Osteoblast (primary cell): Measurements from ENCODE around the gene CDCA3. TPM values are rescaled to one million over a fixed set of nuclear protein-coding genes. Genes with fewer than 3 reads are reported as not detected.
A peak's percentile ranks its signal among the peaks of the same experiment; 100 is the strongest.

Experiments used
- DNase-seq: peaks from one replicate; pipeline ENCODE4 v3.0.0; 2011; ENCODE audit warnings: low spot score, mixed read lengths; ENCODE audit not compliant: insufficient read length; ENCODE audit errors: missing footprints
- H2AFZ ChIP-seq: 2 replicates; pipeline ENCODE4 v1.6.0; 2011; ENCODE audit warnings: mild to moderate bottlenecking, low read length
- H3K27ac ChIP-seq: 2 replicates; pipeline ENCODE4 v1.5.1; 2011; ENCODE audit warnings: mild to moderate bottlenecking, low read depth, low read length, moderate library complexity
- H3K27me3 ChIP-seq: 2 replicates; pipeline ENCODE4 v1.6.0; 2012; ENCODE audit warnings: mild to moderate bottlenecking, control low read depth, inconsistent platforms, low read length, moderate library complexity; ENCODE audit not compliant: insufficient read depth
- H3K36me3 ChIP-seq: 2 replicates; pipeline ENCODE4 v1.5.1; 2011; ENCODE audit warnings: mild to moderate bottlenecking, low read length, control low read depth, moderate library complexity; ENCODE audit not compliant: insufficient read depth
- H3K4me1 ChIP-seq: 2 replicates; pipeline ENCODE4 v1.5.1; 2011; ENCODE audit warnings: mild to moderate bottlenecking, low read length, control low read depth, moderate library complexity; ENCODE audit not compliant: insufficient read depth
- H3K4me2 ChIP-seq: 2 replicates; pipeline ENCODE4 v1.6.0; 2011; ENCODE audit warnings: mild to moderate bottlenecking, low read length; ENCODE audit not compliant: insufficient read depth
- H3K4me3 ChIP-seq: fragments of 200-600 bp; sonication (generic); 3 replicates; pipeline ENCODE4 v1.5.1; 2012; ENCODE audit warnings: mild to moderate bottlenecking, low read length, inconsistent platforms; ENCODE audit not compliant: insufficient read depth
- H3K79me2 ChIP-seq: 2 replicates; pipeline ENCODE4 v1.6.0; 2012; ENCODE audit warnings: mild to moderate bottlenecking, low read length, control low read depth, inconsistent platforms; ENCODE audit not compliant: insufficient read depth
- H3K9me3 ChIP-seq: 2 replicates; pipeline ENCODE4 v1.5.1; 2011; ENCODE audit warnings: low read depth, low read length, control low read depth
- H4K20me1 ChIP-seq: 2 replicates; pipeline ENCODE4 v1.6.0; 2012; ENCODE audit warnings: mild to moderate bottlenecking, low read length, control low read depth; ENCODE audit not compliant: insufficient read depth
- CTCF ChIP-seq: IDR thresholded peaks from 2 replicates; pipeline ENCODE4 v1.5.1; 2011; ENCODE audit warnings: mild to moderate bottlenecking, low read depth, low read length, moderate library complexity; ENCODE audit errors: extremely low read depth
- total RNA-seq: library from RNA; depleted of rRNA; stranded (reverse); fragments of >200 nt; gene quantifications from 2 replicates; pipeline ENCODE4 v1.2.3, GENCODE V29; 2012

The CDCA3 gene
- total RNA-seq, 1 donor: 4.0 TPM

GRCh38 chr12:6868211-6869048 lies 17.3 kb upstream of the CDCA3 start:
- Histone ChIP-seq H3K27me3 (no peaks in the 10 kb centered on the region), H3K4me3 (peak overlapping the region; percentile 81), H3K4me1 (peaks cover 36% of the 10 kb centered on the region), H4K20me1 (peaks cover 42% of the 10 kb centered on the region), H3K9me3 (no peaks in the 10 kb centered on the region), H3K27ac (peak overlapping the region; percentile 70), H3K79me2 (peaks cover 53% of the 10 kb centered on the region), H2AFZ (no peak overlapping the region), H3K36me3 (peaks cover 39% of the 10 kb centered on the region), H3K4me2 (peak overlapping the region; percentile 94)
- TF ChIP-seq CTCF: no peak
- DNase-seq: peak; percentile 89

GRCh38 chr12:6867413-6868210 lies 16.5 kb upstream of the CDCA3 start, which contains the start of gene TPI1:
Gene TPI1, plus strand, starts transcription at chr12:6867531. Its CDS starts 36 bp downstream, at chr12:6867567.
- Histone ChIP-seq H3K36me3 (peaks cover 46% of the 10 kb centered on the region), H3K79me2 (peaks cover 50% of the 10 kb centered on the region)

GRCh38 chr12:6866920-6867412 lies 15.9 kb upstream of the CDCA3 start:
- Histone ChIP-seq H3K79me2 (peaks cover 44% of the 10 kb centered on the region), H3K36me3 (peaks cover 51% of the 10 kb centered on the region)
- DNase-seq: no peak

More at GRCh38 chr12:6867413-6868210, 16.5 kb upstream of the CDCA3 start, which contains the start of gene TPI1:
- peaks cover 42% of the 10 kb centered on the region for H4K20me1 ChIP-seq
- peak within 1 kb of the TSS; percentile 81 for H3K4me3 ChIP-seq
- H2AFZ ChIP-seq: peak within 1 kb of the TSS; percentile 76
- no peaks in the 10 kb centered on the region for H3K9me3 ChIP-seq
- no peaks in the 10 kb centered on the region for H3K27me3 ChIP-seq
- DNase-seq: peak; percentile 98
- H3K4me2 ChIP-seq: peak within 1 kb of the TSS; percentile 94
- H3K27ac ChIP-seq: peak within 1 kb of the TSS; percentile 70
- TF ChIP-seq CTCF: no peak
- H3K4me1 ChIP-seq: peaks cover 39% of the 10 kb centered on the region

More at GRCh38 chr12:6866920-6867412, 15.9 kb upstream of the CDCA3 start:
- TF ChIP-seq CTCF: no peak
- H3K9me3 ChIP-seq: no peaks in the 10 kb centered on the region
- peaks cover 36% of the 10 kb centered on the region for H3K4me1 ChIP-seq
- no peaks in the 10 kb centered on the region for H3K27me3 ChIP-seq
- peak overlapping the region; percentile 81 for H3K4me3 ChIP-seq
- H2AFZ ChIP-seq: peak overlapping the region; percentile 76
- H4K20me1 ChIP-seq: peaks cover 39% of the 10 kb centered on the region
- H3K27ac ChIP-seq: peak overlapping the region; percentile 52
- H3K4me2 ChIP-seq: peak overlapping the region; percentile 88
